ENCODE data around the gene ATP8A2. TPM values are rescaled to one million over a fixed set of nuclear protein-coding genes. Genes with fewer than 3 reads are reported as not detected.

ATP8A2 gene
- total RNA-seq, 1 experiment from 2014 or later: not detected

DNA sequence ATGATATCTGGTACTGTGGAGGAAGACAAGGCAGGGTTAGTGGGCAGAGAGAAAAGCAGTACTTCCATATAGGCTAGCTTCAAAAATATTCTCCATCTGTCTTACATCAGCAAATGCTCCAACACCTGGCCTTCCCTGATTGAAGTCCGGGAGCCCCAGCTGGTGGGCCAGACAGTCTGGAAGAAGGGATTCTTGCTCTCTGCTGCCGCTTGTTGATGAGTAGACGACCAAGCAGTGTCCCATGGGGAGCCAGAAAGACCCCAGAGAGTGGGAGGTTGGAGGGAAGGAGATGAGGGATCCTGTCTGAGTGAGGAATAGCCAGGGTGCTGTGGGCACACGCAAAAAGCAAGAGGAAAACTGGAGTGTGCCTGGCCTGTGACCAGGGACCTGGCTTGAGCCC is 95.1 kb downstream of the ATP8A2 start:
- no TSS peak for BruUV-seq (replicated peaks)
- no peaks in the 10 kb centered on the region for H3K9me3 ChIP-seq (ENCODE audit: insufficient read depth, low read depth)
- H2AFZ ChIP-seq: peak overlapping the region; percentile 22; the same call in 1 of the 2 replicates
- POLR2A ChIA-PET (ENCODE audit: unreplicated experiment): no interaction called here
- H3K4me1 ChIP-seq (replicated peaks; ENCODE audit: insufficient read depth): no peaks in the 10 kb centered on the region
- DNase-seq: no peak
- intact Hi-C loops (cut with micrococcal nuclease; ENCODE audit: unreplicated experiment): no loop called here
- CTCF ChIA-PET: no interaction called here
- H3K4me3 ChIP-seq: no peak overlapping the region
- H3K9me2 ChIP-seq (ENCODE audit: insufficient read depth): no peaks in the 10 kb centered on the region
- peaks cover 11% of the 10 kb centered on the region; the same call in 1 of the 2 replicates for H3K27me3 ChIP-seq (ENCODE audit: insufficient read depth, low read depth)
- no peak overlapping the region for H3K27ac ChIP-seq
- no peak overlapping the region for H3K4me2 ChIP-seq
- H3K36me3 ChIP-seq (ENCODE audit: low read depth): no peaks in the 10 kb centered on the region
- no peak for TF ChIP-seq EZH2 (IDR thresholded peaks at IDR 0.05; ENCODE audit: low read depth)
- TF ChIP-seq, protein P1, sequence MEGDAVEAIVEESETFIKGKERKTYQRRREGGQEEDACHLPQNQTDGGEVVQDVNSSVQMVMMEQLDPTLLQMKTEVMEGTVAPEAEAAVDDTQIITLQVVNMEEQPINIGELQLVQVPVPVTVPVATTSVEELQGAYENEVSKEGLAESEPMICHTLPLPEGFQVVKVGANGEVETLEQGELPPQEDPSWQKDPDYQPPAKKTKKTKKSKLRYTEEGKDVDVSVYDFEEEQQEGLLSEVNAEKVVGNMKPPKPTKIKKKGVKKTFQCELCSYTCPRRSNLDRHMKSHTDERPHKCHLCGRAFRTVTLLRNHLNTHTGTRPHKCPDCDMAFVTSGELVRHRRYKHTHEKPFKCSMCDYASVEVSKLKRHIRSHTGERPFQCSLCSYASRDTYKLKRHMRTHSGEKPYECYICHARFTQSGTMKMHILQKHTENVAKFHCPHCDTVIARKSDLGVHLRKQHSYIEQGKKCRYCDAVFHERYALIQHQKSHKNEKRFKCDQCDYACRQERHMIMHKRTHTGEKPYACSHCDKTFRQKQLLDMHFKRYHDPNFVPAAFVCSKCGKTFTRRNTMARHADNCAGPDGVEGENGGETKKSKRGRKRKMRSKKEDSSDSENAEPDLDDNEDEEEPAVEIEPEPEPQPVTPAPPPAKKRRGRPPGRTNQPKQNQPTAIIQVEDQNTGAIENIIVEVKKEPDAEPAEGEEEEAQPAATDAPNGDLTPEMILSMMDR (conservative IDR thresholded peaks at IDR 0.05): no peak
- H3F3A ChIP-seq (ENCODE audit: insufficient read depth, low read depth): no peaks in the 10 kb centered on the region
- H3K79me2 ChIP-seq (ENCODE audit: low read depth): no peaks in the 10 kb centered on the region
- no peaks in the 10 kb centered on the region for H4K20me1 ChIP-seq (ENCODE audit: insufficient read depth)

DNA sequence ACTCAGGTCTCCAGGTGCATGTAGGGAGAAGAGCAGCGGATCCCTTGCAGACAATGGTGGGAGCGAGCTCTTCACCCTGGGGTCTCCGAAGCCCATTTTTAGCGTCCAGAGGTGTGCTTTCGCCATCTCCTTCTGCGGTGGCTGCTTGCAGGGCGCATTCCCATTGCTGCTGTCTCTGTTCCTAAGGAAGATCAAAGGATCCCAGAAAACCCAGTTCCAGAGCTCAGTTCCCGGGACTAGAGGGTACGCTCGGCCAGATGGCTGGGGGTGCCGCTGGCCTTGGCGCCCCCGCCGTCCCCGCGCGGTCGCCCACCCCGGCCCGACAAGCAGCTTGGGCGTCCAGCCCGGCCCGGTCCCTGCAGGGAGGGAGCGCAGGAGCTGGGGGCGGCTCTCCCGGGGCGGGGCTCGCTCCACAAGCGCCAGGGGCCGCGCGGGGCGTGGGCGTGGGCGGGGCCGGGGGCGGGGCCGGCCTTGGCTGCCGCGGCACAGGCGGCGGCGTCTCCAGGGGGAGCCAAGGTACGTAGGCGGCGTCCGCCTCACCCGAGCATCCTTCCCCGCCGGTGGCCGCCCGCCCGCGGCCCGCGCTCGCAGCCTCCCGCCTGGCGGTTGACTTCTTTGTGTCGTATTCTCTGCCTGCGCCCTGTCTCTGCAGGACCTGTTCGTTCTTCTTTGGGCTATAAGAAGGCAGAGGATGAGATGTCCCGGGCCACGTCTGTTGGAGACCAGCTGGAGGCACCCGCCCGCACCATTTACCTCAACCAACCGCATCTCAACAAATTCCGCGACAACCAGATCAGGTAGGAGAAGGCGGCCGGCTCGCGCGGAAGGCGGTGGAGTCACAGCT is 96.8 kb downstream of the ATP8A2 start:
- no peaks in the 10 kb centered on the region for H3F3A ChIP-seq (ENCODE audit: insufficient read depth, low read depth)
- H3K4me1 ChIP-seq (replicated peaks; ENCODE audit: insufficient read depth): no peaks in the 10 kb centered on the region
- no peaks in the 10 kb centered on the region for H3K9me3 ChIP-seq (ENCODE audit: insufficient read depth, low read depth)
- ChIA-PET POLR2A (ENCODE audit: unreplicated experiment) (no interaction called here), CTCF (no interaction called here)
- no peaks in the 10 kb centered on the region for H4K20me1 ChIP-seq (ENCODE audit: insufficient read depth)
- no peaks in the 10 kb centered on the region for H3K36me3 ChIP-seq (ENCODE audit: low read depth)
- BruUV-seq (replicated peaks): no TSS peak
- no peak for DNase-seq
- intact Hi-C loops (cut with micrococcal nuclease; ENCODE audit: unreplicated experiment): no loop called here
- H3K4me2 ChIP-seq: no peak overlapping the region
- H3K27ac ChIP-seq: no peak overlapping the region
- H2AFZ ChIP-seq: no peak overlapping the region
- TF ChIP-seq EZH2 (IDR thresholded peaks at IDR 0.05; ENCODE audit: low read depth): no peak
- TF ChIP-seq, protein P1 (conservative IDR thresholded peaks at IDR 0.05): no peak
- no peak overlapping the region for H3K4me3 ChIP-seq
- no peaks in the 10 kb centered on the region for H3K79me2 ChIP-seq (ENCODE audit: low read depth)
- peaks cover 20% of the 10 kb centered on the region; the same call in 1 of the 2 replicates for H3K27me3 ChIP-seq (ENCODE audit: insufficient read depth, low read depth)
- no peaks in the 10 kb centered on the region for H3K9me2 ChIP-seq (ENCODE audit: insufficient read depth)

DNA sequence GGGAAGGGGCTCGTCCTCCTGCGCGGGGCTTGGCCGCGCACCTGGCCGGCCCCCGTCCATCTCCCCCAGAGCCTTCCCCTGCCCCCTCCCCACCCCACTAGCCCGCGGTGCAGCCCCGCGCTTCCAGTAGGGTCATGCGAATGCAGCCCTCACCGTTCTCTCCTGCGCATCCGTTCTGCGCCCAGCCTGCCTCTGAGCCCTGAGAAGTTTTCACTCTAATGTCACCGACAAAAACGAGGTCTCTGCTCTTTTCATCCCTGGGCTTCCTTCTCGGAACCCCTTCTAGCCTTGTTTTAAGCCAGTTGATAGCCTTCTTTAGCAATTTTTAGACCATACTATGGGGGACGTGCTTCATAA is 97.4 kb downstream of the ATP8A2 start:
- intact Hi-C loops (cut with micrococcal nuclease; ENCODE audit: unreplicated experiment): no loop called here
- Histone ChIP-seq H3K36me3 (ENCODE audit: low read depth) (no peaks in the 10 kb centered on the region), H3K27ac (no peak overlapping the region), H4K20me1 (ENCODE audit: insufficient read depth) (no peaks in the 10 kb centered on the region), H3K9me3 (ENCODE audit: insufficient read depth, low read depth) (no peaks in the 10 kb centered on the region), H3K4me1 (replicated peaks; ENCODE audit: insufficient read depth) (no peaks in the 10 kb centered on the region), H3F3A (ENCODE audit: insufficient read depth, low read depth) (no peaks in the 10 kb centered on the region), H2AFZ (no peak overlapping the region), H3K4me3 (no peak overlapping the region), H3K79me2 (ENCODE audit: low read depth) (no peaks in the 10 kb centered on the region), H3K27me3 (ENCODE audit: insufficient read depth, low read depth) (peaks cover 25% of the 10 kb centered on the region; the same call in 1 of the 2 replicates), H3K4me2 (no peak overlapping the region), H3K9me2 (ENCODE audit: insufficient read depth) (no peaks in the 10 kb centered on the region)
- BruUV-seq (replicated peaks): no TSS peak
- DNase-seq: no peak
- POLR2A ChIA-PET (ENCODE audit: unreplicated experiment): no interaction called here
- TF ChIP-seq, protein P1 (conservative IDR thresholded peaks at IDR 0.05): no peak
- no peak for TF ChIP-seq EZH2 (IDR thresholded peaks at IDR 0.05; ENCODE audit: low read depth)
- CTCF ChIA-PET: no interaction called here
